ENCODE measurements around the gene DDO.

DNA sequence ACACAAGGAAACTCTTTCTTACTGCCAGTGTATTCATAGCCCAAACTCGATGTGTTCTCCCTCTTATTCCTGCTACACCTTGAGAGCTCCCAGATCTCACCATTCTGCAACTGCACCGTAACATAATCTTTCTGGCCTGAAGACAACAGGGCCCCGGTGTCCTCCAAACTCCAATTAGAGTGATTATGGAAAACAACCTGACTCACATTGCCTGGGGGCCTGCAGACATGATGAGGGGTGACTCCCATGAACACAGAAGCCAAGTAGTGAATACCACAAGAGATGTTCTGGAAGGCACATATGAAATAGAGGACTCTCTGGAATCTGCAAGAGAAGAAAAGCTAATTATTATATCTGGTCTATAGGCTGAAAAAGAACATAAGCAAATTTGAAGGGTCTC lies 41.3 kb upstream of the DDO start:
- TF ChIP-seq, protein P1, sequence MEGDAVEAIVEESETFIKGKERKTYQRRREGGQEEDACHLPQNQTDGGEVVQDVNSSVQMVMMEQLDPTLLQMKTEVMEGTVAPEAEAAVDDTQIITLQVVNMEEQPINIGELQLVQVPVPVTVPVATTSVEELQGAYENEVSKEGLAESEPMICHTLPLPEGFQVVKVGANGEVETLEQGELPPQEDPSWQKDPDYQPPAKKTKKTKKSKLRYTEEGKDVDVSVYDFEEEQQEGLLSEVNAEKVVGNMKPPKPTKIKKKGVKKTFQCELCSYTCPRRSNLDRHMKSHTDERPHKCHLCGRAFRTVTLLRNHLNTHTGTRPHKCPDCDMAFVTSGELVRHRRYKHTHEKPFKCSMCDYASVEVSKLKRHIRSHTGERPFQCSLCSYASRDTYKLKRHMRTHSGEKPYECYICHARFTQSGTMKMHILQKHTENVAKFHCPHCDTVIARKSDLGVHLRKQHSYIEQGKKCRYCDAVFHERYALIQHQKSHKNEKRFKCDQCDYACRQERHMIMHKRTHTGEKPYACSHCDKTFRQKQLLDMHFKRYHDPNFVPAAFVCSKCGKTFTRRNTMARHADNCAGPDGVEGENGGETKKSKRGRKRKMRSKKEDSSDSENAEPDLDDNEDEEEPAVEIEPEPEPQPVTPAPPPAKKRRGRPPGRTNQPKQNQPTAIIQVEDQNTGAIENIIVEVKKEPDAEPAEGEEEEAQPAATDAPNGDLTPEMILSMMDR (conservative IDR thresholded peaks at IDR 0.05; ENCODE audit: low read depth, low read length) = no peak
- TF ChIP-seq CEBPB (IDR thresholded peaks at IDR 0.05; ENCODE audit: low read depth, low read length) (no peak), RAD21 (IDR thresholded peaks at IDR 0.05; ENCODE audit: low read length) (no peak), MXI1 (IDR thresholded peaks at IDR 0.05; ENCODE audit: borderline replicate concordance, low read depth, low read length) (no peak), RCOR1 (IDR thresholded peaks at IDR 0.05; ENCODE audit: insufficient replicate concordance, low read length) (no peak), POLR2A (IDR thresholded peaks at IDR 0.05; ENCODE audit: low read depth, low read length) (no peak), RFX5 (IDR thresholded peaks at IDR 0.05; ENCODE audit: low read depth, low read length) (no peak), NFE2L2 (IDR thresholded peaks at IDR 0.05; ENCODE audit: low read depth, low read length) (no peak), BHLHE40 (IDR thresholded peaks at IDR 0.05; ENCODE audit: low read depth, low read length) (no peak)
- TF ChIP-seq, protein P2, sequence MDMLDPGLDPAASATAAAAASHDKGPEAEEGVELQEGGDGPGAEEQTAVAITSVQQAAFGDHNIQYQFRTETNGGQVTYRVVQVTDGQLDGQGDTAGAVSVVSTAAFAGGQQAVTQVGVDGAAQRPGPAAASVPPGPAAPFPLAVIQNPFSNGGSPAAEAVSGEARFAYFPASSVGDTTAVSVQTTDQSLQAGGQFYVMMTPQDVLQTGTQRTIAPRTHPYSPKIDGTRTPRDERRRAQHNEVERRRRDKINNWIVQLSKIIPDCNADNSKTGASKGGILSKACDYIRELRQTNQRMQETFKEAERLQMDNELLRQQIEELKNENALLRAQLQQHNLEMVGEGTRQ (IDR thresholded peaks at IDR 0.05; ENCODE audit: low read depth, low read length) = no peak
